Measurements from ENCODE around the gene RNF149. TPM values are rescaled to one million over a fixed set of nuclear protein-coding genes. Genes with fewer than 3 reads are reported as not detected.

The RNF149 gene
- total and polyA plus RNA-seq, 9 donors: 20.3 to 62.5 (median 45.3) TPM

- peaks cover 4% of the 10 kb centered on the region for H3K4me1 ChIP-seq (ENCODE audit: insufficient read depth)
- H3K9me3 ChIP-seq: no peaks in the 10 kb centered on the region
- H3K4me3 ChIP-seq: no peak overlapping the region
- no peaks in the 10 kb centered on the region for H3K36me3 ChIP-seq
- H3K27ac ChIP-seq: no peak overlapping the region
- TF ChIP-seq CTCF (IDR thresholded peaks at IDR 0.05) (no peak), EP300 (IDR thresholded peaks at IDR 0.05) (no peak), POLR2A (IDR thresholded peaks at IDR 0.05) (no peak)
- H3K27me3 ChIP-seq: no peaks in the 10 kb centered on the region
- intact Hi-C loops (cut with DNase I): no loop called here
- no peak for DNase-seq
- 93 to 95% (median 94%) methylated on average over 6 of the region's 6 CpGs for WGBS, 3 donors
Measured at GRCh38 chr2:101294861-101295260, 13.6 kb downstream of the RNF149 start.

DNA sequence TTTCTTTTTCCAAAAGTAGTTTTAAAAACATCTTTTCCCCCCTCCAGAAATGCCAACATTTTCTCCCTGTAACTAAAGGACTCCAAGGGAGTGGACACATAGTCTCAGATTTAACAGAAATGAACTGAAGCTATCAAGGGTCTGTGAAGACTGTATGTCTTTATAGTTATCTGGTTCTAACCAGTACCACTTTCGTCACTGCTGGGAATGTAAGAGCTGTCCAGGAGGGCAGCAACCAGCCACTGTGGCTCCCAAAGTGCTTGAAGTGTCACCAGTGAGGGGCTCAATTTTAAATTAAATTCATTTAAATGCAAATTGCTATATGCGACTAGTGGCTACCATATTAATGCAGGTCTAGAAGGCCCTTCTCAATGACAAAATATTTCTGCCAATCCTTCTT lies 15.0 kb downstream of the RNF149 start:
- Histone ChIP-seq H3K9me3 (no peaks in the 10 kb centered on the region), H3K27me3 (no peaks in the 10 kb centered on the region), H3K4me1 (ENCODE audit: insufficient read depth) (peaks cover 4% of the 10 kb centered on the region), H3K36me3 (no peaks in the 10 kb centered on the region), H3K27ac (no peak overlapping the region), H3K4me3 (no peak overlapping the region)
- 93 to 98% (median 97%) methylated on average over 2 of the region's 2 CpGs for WGBS, 3 donors
- TF ChIP-seq CTCF (IDR thresholded peaks at IDR 0.05) (no peak), EP300 (IDR thresholded peaks at IDR 0.05) (no peak), POLR2A (IDR thresholded peaks at IDR 0.05) (no peak)
- intact Hi-C loops (cut with DNase I): no loop called here
- no peak for DNase-seq

DNA sequence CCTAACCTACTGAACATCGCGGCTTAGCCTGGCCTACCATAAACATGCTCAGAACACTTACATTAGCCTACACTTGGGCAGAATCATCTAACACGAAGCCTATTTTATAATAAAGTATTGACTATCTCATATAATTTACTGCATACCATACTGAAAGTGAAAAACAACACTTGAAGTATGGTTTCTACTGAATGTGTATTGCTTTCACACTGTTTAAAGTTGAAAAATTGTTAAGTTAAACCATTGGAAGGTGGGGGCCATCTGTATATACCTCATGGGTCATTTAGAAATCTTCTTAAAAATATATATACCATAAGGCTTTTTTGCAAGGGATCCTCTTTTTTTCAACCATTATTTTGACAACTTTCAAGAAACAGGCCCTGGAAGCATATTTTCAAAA lies 16.5 kb downstream of the RNF149 start:
- 92 to 94% (median 93%) methylated on average over 3 of the region's 3 CpGs for WGBS, 3 donors
- TF ChIP-seq POLR2A (IDR thresholded peaks at IDR 0.05): no peak
- TF ChIP-seq EP300 (IDR thresholded peaks at IDR 0.05): no peak
- TF ChIP-seq CTCF (IDR thresholded peaks at IDR 0.05): no peak
- Histone ChIP-seq H3K9me3 (no peaks in the 10 kb centered on the region), H3K4me1 (ENCODE audit: insufficient read depth) (peaks cover 2% of the 10 kb centered on the region), H3K27ac (no peak overlapping the region), H3K36me3 (no peaks in the 10 kb centered on the region), H3K4me3 (no peak overlapping the region), H3K27me3 (no peaks in the 10 kb centered on the region)
- intact Hi-C loops (cut with DNase I): no loop called here
- DNase-seq: no peak

DNA sequence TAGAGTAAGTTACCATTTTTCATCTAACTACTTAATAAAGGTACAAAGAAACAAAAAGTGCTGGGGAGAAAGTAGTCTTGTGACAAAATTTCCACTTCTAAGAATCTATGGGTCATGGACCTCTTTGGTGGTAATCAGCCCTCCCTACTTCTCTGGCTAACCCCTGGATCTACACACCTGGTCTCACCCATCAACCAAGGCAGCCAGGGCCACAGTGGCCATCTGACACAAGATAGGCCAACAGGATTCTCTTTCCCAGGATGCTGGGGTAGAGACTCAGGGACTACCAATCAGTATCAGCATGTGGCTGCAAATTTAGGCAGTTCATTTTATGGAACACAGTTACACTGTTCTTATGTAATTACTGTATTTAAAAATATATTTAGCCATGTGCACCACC lies 17.8 kb downstream of the RNF149 start:
- no peaks in the 10 kb centered on the region for H3K9me3 ChIP-seq
- no peak overlapping the region for H3K27ac ChIP-seq
- no peak overlapping the region for H3K4me3 ChIP-seq
- no peaks in the 10 kb centered on the region for H3K27me3 ChIP-seq
- H3K4me1 ChIP-seq (ENCODE audit: insufficient read depth): peaks cover under 1% of the 10 kb centered on the region
- intact Hi-C loops (cut with DNase I): no loop called here
- H3K36me3 ChIP-seq: no peaks in the 10 kb centered on the region
- DNase-seq: no peak
- TF ChIP-seq CTCF (IDR thresholded peaks at IDR 0.05): no peak
- TF ChIP-seq POLR2A (IDR thresholded peaks at IDR 0.05): no peak
- no peak for TF ChIP-seq EP300 (IDR thresholded peaks at IDR 0.05)

- Histone ChIP-seq H3K4me3 (no peak overlapping the region), H3K4me1 (ENCODE audit: insufficient read depth) (no peaks in the 10 kb centered on the region), H3K27ac (no peak overlapping the region), H3K9me3 (no peaks in the 10 kb centered on the region), H3K36me3 (no peaks in the 10 kb centered on the region), H3K27me3 (no peaks in the 10 kb centered on the region)
- DNase-seq: no peak
- WGBS, 3 donors: 98% methylated on average over 2 of the region's 2 CpGs
- TF ChIP-seq POLR2A (IDR thresholded peaks at IDR 0.05) (no peak), EP300 (IDR thresholded peaks at IDR 0.05) (no peak), CTCF (IDR thresholded peaks at IDR 0.05) (no peak)
- intact Hi-C loops (cut with DNase I): no loop called here
Measured at GRCh38 chr2:101287303-101287702, 21.2 kb downstream of the RNF149 start.

Data from ovary (tissue), 9 donors.